Panc1 (cell line): ENCODE data around the gene KCNT1.

Source experiments
- CTCF ChIP-seq: fragments of 450-650 bp; IDR thresholded peaks from 2 replicates; pipeline ENCODE4 v1.5.1; 2017; ENCODE audit warnings: mild to moderate bottlenecking
- POLR2AphosphoS5 ChIP-seq: IDR thresholded peaks from 2 replicates; pipeline ENCODE4 v1.6.1; 2012; ENCODE audit warnings: mild to moderate bottlenecking, low read depth, low read length, moderate library complexity
- REST ChIP-seq, 2 experiments: IDR thresholded peaks; 2 replicates each; pipeline ENCODE4 v1.6.1; 2011 to 2012; ENCODE audit warnings: low read depth in 2 of 2, control low read depth in 1 of 2, low read length in 1 of 2, mild to moderate bottlenecking in 1 of 2, moderate library complexity in 1 of 2; ENCODE audit not compliant: insufficient read depth in 1 of 2
- TCF7L2 ChIP-seq: IDR thresholded peaks from 2 replicates; pipeline ENCODE4 v1.6.1; 2011; ENCODE audit warnings: mild to moderate bottlenecking, low read depth, low read length, inconsistent platforms

- no peak for TF ChIP-seq CTCF
- no peak for TF ChIP-seq POLR2AphosphoS5
- no peak for TF ChIP-seq REST (IDR thresholded peaks at IDR 0.05; ENCODE audit: insufficient read depth in 1 of 2, low read depth in 2 of 2, low read length in 1 of 2)
- no peak for TF ChIP-seq TCF7L2
These were observed 88.4 kb downstream of the KCNT1 start for GRCh38 chr9:135790356-135790755.
